ENCODE data around the gene ASIC1. TPM values are rescaled to one million over a fixed set of nuclear protein-coding genes. Genes with fewer than 3 reads are reported as not detected.

ASIC1 gene
- total RNA-seq, 1 experiment from 2014 or later, result 2.7 TPM

- no peaks in the 10 kb centered on the region for H3K36me3 ChIP-seq (ENCODE audit: insufficient read depth, low read length, poor library complexity, severe bottlenecking)
- ChIA-PET POLR2A (ENCODE audit: low non-redundant PET) (interaction anchor here (0.6 to 0.7 kb wide), 4 partner anchors 10 to 1956 kb away, joined by 4 to 14 read pairs (median 6); partner anchors contain the start of gene CERS5), CTCF (interaction anchor here (0.6 to 1.9 kb wide), 4 partner anchors 9 to 83 kb away, joined by 7 to 12 read pairs (median 8); no protein-coding TSS in a partner anchor)
- H3K4me3 ChIP-seq (ENCODE audit: low read depth, low read length, poor library complexity, severe bottlenecking), result peak overlapping the region; percentile 26
- H3K9me3 ChIP-seq (ENCODE audit: low read depth, low read length, poor library complexity, severe bottlenecking), result no peaks in the 10 kb centered on the region
- no peaks in the 10 kb centered on the region for H3K27me3 ChIP-seq (replicated peaks; ENCODE audit: insufficient read depth, low read depth, low read length, poor library complexity)
- H3K4me1 ChIP-seq (ENCODE audit: insufficient read depth, low read length, poor library complexity, severe bottlenecking), result peaks cover 21% of the 10 kb centered on the region
- TF ChIP-seq EZH2 (IDR thresholded peaks at IDR 0.05; ENCODE audit: borderline replicate concordance, low read depth, low read length, poor library complexity, severe bottlenecking) (no peak), CTCF (conservative IDR thresholded peaks at IDR 0.05; ENCODE audit: low read depth, low read length) (no peak)
- H3K27ac ChIP-seq (ENCODE audit: low read depth, low read length, poor library complexity, severe bottlenecking), result peak overlapping the region; percentile 60
- DNase-seq (ENCODE audit: low spot score), result no peak
- intact Hi-C loops (cut with micrococcal nuclease; ENCODE audit: unreplicated experiment), result no loop called here
- BruUV-seq (replicated peaks), result no TSS peak
Observed at GRCh38 chr12:50050119-50050385, 7.3 kb upstream of the ASIC1 start.

- ChIA-PET POLR2A (ENCODE audit: low non-redundant PET) (interaction anchor here (0.6 to 0.7 kb wide), 3 partner anchors 12 to 310 kb away, joined by 6 to 14 read pairs (median 8); partner anchors contain the start of gene CERS5), CTCF (interaction anchor here (0.6 to 1.9 kb wide), 6 partner anchors 9 to 121 kb away, joined by 5 to 12 read pairs (median 8); no protein-coding TSS in a partner anchor)
- Histone ChIP-seq H3K4me3 (ENCODE audit: low read depth, low read length, poor library complexity, severe bottlenecking) (peak overlapping the region; percentile 26), H3K4me1 (ENCODE audit: insufficient read depth, low read length, poor library complexity, severe bottlenecking) (peaks cover 21% of the 10 kb centered on the region), H3K27me3 (replicated peaks; ENCODE audit: insufficient read depth, low read depth, low read length, poor library complexity) (no peaks in the 10 kb centered on the region), H3K27ac (ENCODE audit: low read depth, low read length, poor library complexity, severe bottlenecking) (peak overlapping the region; percentile 60), H3K36me3 (ENCODE audit: insufficient read depth, low read length, poor library complexity, severe bottlenecking) (no peaks in the 10 kb centered on the region), H3K9me3 (ENCODE audit: low read depth, low read length, poor library complexity, severe bottlenecking) (no peaks in the 10 kb centered on the region)
- TF ChIP-seq CTCF (conservative IDR thresholded peaks at IDR 0.05; ENCODE audit: low read depth, low read length) (no peak), EZH2 (IDR thresholded peaks at IDR 0.05; ENCODE audit: borderline replicate concordance, low read depth, low read length, poor library complexity, severe bottlenecking) (no peak)
- peak; percentile 90 for DNase-seq (ENCODE audit: low spot score)
- no TSS peak for BruUV-seq (replicated peaks)
- intact Hi-C loops (cut with micrococcal nuclease; ENCODE audit: unreplicated experiment), result no loop called here
Observed at GRCh38 chr12:50050410-50051098, 6.8 kb upstream of the ASIC1 start.

- Histone ChIP-seq H3K27ac (ENCODE audit: low read depth, low read length, poor library complexity, severe bottlenecking) (peak overlapping the region; percentile 60), H3K4me1 (ENCODE audit: insufficient read depth, low read length, poor library complexity, severe bottlenecking) (peaks cover 27% of the 10 kb centered on the region), H3K4me3 (ENCODE audit: low read depth, low read length, poor library complexity, severe bottlenecking) (no peak overlapping the region), H3K9me3 (ENCODE audit: low read depth, low read length, poor library complexity, severe bottlenecking) (no peaks in the 10 kb centered on the region), H3K36me3 (ENCODE audit: insufficient read depth, low read length, poor library complexity, severe bottlenecking) (no peaks in the 10 kb centered on the region), H3K27me3 (replicated peaks; ENCODE audit: insufficient read depth, low read depth, low read length, poor library complexity) (no peaks in the 10 kb centered on the region)
- intact Hi-C loops (cut with micrococcal nuclease; ENCODE audit: unreplicated experiment), result no loop called here
- POLR2A ChIA-PET (ENCODE audit: low non-redundant PET), result interaction anchor here (0.6 kb wide), 1 partner anchor 310 kb away, joined by 6 read pairs; no protein-coding TSS in a partner anchor
- CTCF ChIA-PET, result interaction anchor here (0.6 to 1.9 kb wide), 5 partner anchors 12 to 120 kb away, joined by 5 to 12 read pairs (median 8); no protein-coding TSS in a partner anchor
- BruUV-seq (replicated peaks), result no TSS peak
- DNase-seq (ENCODE audit: low spot score), result no peak
- TF ChIP-seq CTCF (conservative IDR thresholded peaks at IDR 0.05; ENCODE audit: low read depth, low read length) (no peak), EZH2 (IDR thresholded peaks at IDR 0.05; ENCODE audit: borderline replicate concordance, low read depth, low read length, poor library complexity, severe bottlenecking) (no peak)
Observed at GRCh38 chr12:50051101-50051806, 6.1 kb upstream of the ASIC1 start.
